Mucosa of stomach (tissue), 1 donor: Measurements from ENCODE around the gene MBOAT2.

Source experiments
- H3K27me3 ChIP-seq: one replicate; pipeline ENCODE4 v1.7.0; 2013; ENCODE audit warnings: mild to moderate bottlenecking, low read length; ENCODE audit not compliant: control insufficient read depth, insufficient read depth
- H3K36me3 ChIP-seq: one replicate; pipeline ENCODE4 v1.7.0; 2013; ENCODE audit warnings: low read length; ENCODE audit not compliant: control insufficient read depth, insufficient read depth
- H3K4me1 ChIP-seq: one replicate; pipeline ENCODE4 v1.7.0; 2013; ENCODE audit warnings: mild to moderate bottlenecking, low read length; ENCODE audit not compliant: control insufficient read depth, insufficient read depth
- H3K4me3 ChIP-seq: one replicate; pipeline ENCODE4 v1.7.0; 2013; ENCODE audit warnings: low read length
- H3K9ac ChIP-seq: one replicate; pipeline ENCODE4 v1.7.0; 2013; ENCODE audit warnings: mild to moderate bottlenecking, low read length, moderate library complexity
- H3K9me3 ChIP-seq: one replicate; pipeline ENCODE4 v1.7.0; 2013; ENCODE audit warnings: mild to moderate bottlenecking, low read length, moderate library complexity; ENCODE audit not compliant: control insufficient read depth
- donor health status: Pancreatic carcinoma.

The MBOAT2 gene

GRCh38 chr2:9030841-9031240 lies 27.4 kb upstream of the MBOAT2 start:
- Histone ChIP-seq H3K27me3 (no peaks in the 10 kb centered on the region), H3K4me3 (no peak overlapping the region), H3K4me1 (no peaks in the 10 kb centered on the region), H3K9ac (no peak overlapping the region), H3K9me3 (no peaks in the 10 kb centered on the region), H3K36me3 (no peaks in the 10 kb centered on the region)

DNA sequence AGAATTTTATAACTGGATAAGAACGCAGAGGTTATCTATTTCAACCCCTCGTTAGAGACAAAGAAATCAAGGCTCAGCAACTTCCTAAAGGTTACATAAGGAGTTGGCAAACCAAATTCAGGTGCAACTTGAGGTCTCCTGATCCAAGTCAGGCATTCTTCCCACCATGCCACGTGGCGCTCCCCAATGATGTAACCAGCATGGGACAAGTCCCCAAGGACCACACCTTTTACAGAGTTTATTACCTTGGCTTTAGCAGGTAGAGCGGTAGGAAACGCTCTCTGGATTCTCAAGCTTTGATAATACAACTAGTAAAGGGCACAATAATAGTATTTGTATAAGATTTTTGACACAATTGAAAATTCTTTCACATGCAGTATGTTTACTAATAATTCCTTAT lies 26.7 kb upstream of the MBOAT2 start:
- H3K9ac ChIP-seq, result no peak overlapping the region
- no peaks in the 10 kb centered on the region for H3K36me3 ChIP-seq
- H3K27me3 ChIP-seq, result no peaks in the 10 kb centered on the region
- H3K4me1 ChIP-seq, result no peaks in the 10 kb centered on the region
- H3K9me3 ChIP-seq, result no peaks in the 10 kb centered on the region
- no peak overlapping the region for H3K4me3 ChIP-seq

DNA sequence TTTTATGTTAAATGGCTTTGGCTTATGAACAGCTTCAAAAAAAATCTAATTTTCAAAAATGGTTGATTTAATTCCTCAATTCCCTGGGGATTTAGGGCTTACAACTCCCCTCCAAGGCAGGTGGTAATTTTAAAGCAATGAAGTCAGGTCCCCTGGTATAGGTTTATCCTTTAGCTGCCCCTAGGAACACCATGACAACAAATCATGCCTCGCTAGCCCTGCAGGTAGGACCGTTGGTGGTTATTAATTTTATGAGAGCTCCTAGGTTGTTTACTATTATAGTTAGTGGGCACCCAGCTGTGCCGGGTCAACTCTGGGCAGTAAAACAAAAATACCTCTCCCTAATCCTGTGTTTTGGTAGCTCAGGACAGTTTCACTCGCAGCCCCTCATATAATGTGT lies 26.2 kb upstream of the MBOAT2 start:
- no peaks in the 10 kb centered on the region for H3K4me1 ChIP-seq
- no peak overlapping the region for H3K4me3 ChIP-seq
- H3K27me3 ChIP-seq, result no peaks in the 10 kb centered on the region
- H3K9ac ChIP-seq, result no peak overlapping the region
- H3K9me3 ChIP-seq, result no peaks in the 10 kb centered on the region
- no peaks in the 10 kb centered on the region for H3K36me3 ChIP-seq

DNA sequence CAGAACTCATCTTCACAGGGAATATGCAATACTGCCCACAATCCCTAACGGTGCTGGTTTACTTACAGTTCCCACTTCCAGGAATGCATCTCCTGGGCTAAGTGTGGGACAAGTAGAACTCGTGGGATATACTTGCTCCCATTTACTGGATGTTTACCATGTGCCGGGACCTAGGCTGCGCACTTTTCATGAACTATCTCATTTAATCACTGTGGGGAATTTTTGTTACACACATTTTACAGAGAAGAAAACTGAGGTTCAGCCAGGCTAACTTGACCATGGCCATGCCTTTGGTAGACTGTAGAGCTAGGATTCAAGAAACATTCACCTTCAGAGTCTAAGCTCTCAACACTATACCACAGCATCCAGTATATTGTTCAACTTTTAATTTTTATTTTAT lies 24.4 kb upstream of the MBOAT2 start:
- Histone ChIP-seq H3K36me3 (no peaks in the 10 kb centered on the region), H3K9ac (no peak overlapping the region), H3K9me3 (no peaks in the 10 kb centered on the region), H3K4me1 (no peaks in the 10 kb centered on the region), H3K27me3 (no peaks in the 10 kb centered on the region), H3K4me3 (no peak overlapping the region)

DNA sequence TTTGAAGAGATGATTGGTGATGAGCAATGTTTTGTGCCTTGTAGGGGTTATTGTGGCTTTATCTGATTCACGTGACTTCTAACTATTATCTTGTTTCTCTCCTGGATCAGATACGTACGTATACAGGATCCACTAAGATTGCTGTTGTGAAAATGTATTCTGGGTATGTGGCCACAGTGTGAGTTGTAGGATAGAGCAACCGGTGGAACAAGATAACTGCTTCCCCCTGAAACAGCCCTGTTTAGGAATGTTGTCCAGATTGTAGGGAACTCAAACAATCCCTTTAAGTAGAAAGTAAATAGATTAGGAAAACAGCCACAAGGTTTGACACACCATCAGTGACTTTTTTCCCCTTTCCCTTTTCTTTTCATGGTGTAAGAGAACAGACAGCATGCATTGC lies 22.3 kb upstream of the MBOAT2 start:
- H3K9ac ChIP-seq, result no peak overlapping the region
- no peaks in the 10 kb centered on the region for H3K27me3 ChIP-seq
- no peaks in the 10 kb centered on the region for H3K36me3 ChIP-seq
- H3K4me1 ChIP-seq, result no peaks in the 10 kb centered on the region
- no peak overlapping the region for H3K4me3 ChIP-seq
- no peaks in the 10 kb centered on the region for H3K9me3 ChIP-seq

DNA sequence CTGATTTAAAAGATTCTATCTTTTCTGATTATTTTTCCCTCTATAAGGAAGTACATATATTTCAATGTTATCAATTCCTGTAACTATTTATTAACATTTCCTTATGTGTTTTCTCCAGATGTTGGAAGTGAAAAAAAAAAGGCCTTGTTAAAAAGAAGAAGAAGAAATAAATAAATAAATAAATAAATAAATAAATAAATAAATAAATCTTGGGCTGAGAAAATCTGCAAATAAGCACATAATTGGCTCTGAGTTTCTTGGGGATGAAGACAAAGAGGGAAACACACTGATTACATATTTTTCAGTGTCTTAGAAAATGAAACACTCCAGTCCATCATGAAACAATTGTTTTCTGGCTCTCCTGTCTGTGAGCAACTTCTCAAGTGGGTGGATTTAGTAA lies 21.1 kb upstream of the MBOAT2 start:
- no peaks in the 10 kb centered on the region for H3K9me3 ChIP-seq
- H3K9ac ChIP-seq, result no peak overlapping the region
- no peaks in the 10 kb centered on the region for H3K36me3 ChIP-seq
- no peaks in the 10 kb centered on the region for H3K27me3 ChIP-seq
- H3K4me3 ChIP-seq, result no peak overlapping the region
- H3K4me1 ChIP-seq, result no peaks in the 10 kb centered on the region

DNA sequence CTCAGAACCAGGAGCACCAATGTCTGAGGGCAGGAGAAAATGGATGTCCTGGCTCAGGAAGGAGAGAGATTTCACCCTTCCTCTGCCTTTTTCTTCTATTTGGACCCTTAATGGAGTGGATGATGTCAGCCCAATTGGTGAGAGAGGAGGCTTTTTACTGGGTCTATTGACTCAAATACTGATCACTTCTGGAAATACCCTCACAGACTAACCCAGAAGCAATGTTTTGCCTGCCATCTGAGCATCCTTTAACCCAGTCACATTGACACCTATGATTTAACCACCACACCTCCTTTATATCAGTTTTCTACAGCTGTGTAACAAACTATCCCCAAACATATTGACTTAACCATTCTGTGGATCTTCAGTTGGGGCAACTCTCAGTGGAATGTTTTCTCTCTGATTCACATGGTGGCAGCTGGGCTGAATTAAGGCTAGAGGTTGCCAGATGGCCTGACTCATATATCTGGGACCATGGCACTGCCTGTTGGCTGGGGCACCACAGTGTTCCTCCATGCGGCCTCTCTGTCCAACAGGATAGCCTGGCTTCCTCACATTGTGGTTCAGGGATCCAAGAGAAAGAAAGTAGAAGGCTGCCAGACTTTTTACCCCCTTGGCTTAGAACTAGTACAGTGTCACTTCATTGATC lies 18.2 kb upstream of the MBOAT2 start:
- Histone ChIP-seq H3K9me3 (no peaks in the 10 kb centered on the region), H3K27me3 (no peaks in the 10 kb centered on the region), H3K36me3 (no peaks in the 10 kb centered on the region), H3K9ac (no peak overlapping the region), H3K4me3 (no peak overlapping the region), H3K4me1 (no peaks in the 10 kb centered on the region)

GRCh38 chr2:9020267-9020666 lies 16.8 kb upstream of the MBOAT2 start:
- H3K36me3 ChIP-seq, result no peaks in the 10 kb centered on the region
- no peak overlapping the region for H3K9ac ChIP-seq
- H3K9me3 ChIP-seq, result no peaks in the 10 kb centered on the region
- no peaks in the 10 kb centered on the region for H3K27me3 ChIP-seq
- H3K4me3 ChIP-seq, result no peak overlapping the region
- no peaks in the 10 kb centered on the region for H3K4me1 ChIP-seq

DNA sequence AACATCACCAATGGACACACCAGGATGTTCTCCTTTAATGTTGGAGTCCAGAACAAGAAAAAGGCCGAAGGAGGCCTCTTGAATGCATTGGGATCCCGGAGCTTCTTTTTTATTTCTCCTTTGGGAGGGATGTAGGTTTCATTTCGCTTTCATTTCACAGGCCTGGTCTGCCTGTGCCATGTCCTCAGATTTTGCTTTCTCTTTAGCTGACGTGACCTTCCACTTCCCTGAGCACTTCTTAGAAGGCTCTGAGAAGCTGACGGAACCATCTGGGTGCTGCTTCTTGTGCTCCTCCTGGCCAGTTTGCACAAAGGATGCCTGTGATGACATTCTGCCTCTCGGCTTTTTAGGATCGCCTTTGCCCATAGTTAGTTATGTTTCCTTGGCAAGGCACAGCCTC lies 15.1 kb upstream of the MBOAT2 start:
- Histone ChIP-seq H3K4me1 (no peaks in the 10 kb centered on the region), H3K36me3 (no peaks in the 10 kb centered on the region), H3K4me3 (no peak overlapping the region), H3K27me3 (no peaks in the 10 kb centered on the region), H3K9me3 (no peaks in the 10 kb centered on the region), H3K9ac (no peak overlapping the region)

- H3K4me3 ChIP-seq, result no peak overlapping the region
Observed at GRCh38 chr2:9018109-9018508, 14.6 kb upstream of the MBOAT2 start.

DNA sequence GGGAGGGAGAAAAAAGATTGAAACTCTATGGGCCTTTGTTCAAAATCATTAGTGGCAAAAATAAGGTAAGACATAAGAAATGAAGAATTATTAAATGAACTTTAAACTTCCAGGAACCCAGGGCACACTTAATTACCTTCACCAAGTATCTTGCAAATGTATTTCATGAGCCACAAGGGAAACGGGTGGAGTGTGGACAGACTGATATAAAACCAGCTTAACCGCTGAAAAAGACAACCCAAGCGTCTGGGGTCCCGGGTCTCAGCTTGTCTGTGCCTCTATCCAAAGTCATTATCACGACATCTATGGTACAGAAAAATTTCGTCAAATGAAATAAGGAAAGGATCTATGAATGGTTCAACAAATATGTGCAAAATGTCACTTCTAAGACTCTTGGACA lies 13.9 kb upstream of the MBOAT2 start:
- Histone ChIP-seq H3K4me1 (no peaks in the 10 kb centered on the region), H3K9me3 (no peaks in the 10 kb centered on the region), H3K4me3 (no peak overlapping the region), H3K9ac (no peak overlapping the region), H3K27me3 (no peaks in the 10 kb centered on the region), H3K36me3 (no peaks in the 10 kb centered on the region)

More at GRCh38 chr2:9018109-9018508, 14.6 kb upstream of the MBOAT2 start:
- Histone ChIP-seq H3K36me3 (no peaks in the 10 kb centered on the region), H3K27me3 (no peaks in the 10 kb centered on the region), H3K9ac (no peak overlapping the region), H3K9me3 (no peaks in the 10 kb centered on the region), H3K4me1 (no peaks in the 10 kb centered on the region)

- H3K4me3 ChIP-seq, result no peak overlapping the region
- no peaks in the 10 kb centered on the region for H3K4me1 ChIP-seq
- H3K9me3 ChIP-seq, result no peaks in the 10 kb centered on the region
- H3K36me3 ChIP-seq, result no peaks in the 10 kb centered on the region
- H3K27me3 ChIP-seq, result no peaks in the 10 kb centered on the region
- no peak overlapping the region for H3K9ac ChIP-seq
Observed at GRCh38 chr2:9015998-9016397, 12.5 kb upstream of the MBOAT2 start.

GRCh38 chr2:9013403-9013802 lies 9.9 kb upstream of the MBOAT2 start:
- no peak overlapping the region for H3K4me3 ChIP-seq
- no peaks in the 10 kb centered on the region for H3K4me1 ChIP-seq
- no peaks in the 10 kb centered on the region for H3K9me3 ChIP-seq
- H3K9ac ChIP-seq, result no peak overlapping the region
- H3K27me3 ChIP-seq, result no peaks in the 10 kb centered on the region
- no peaks in the 10 kb centered on the region for H3K36me3 ChIP-seq
